ENCODE data around the gene CLASP2.

CLASP2 gene

DNA sequence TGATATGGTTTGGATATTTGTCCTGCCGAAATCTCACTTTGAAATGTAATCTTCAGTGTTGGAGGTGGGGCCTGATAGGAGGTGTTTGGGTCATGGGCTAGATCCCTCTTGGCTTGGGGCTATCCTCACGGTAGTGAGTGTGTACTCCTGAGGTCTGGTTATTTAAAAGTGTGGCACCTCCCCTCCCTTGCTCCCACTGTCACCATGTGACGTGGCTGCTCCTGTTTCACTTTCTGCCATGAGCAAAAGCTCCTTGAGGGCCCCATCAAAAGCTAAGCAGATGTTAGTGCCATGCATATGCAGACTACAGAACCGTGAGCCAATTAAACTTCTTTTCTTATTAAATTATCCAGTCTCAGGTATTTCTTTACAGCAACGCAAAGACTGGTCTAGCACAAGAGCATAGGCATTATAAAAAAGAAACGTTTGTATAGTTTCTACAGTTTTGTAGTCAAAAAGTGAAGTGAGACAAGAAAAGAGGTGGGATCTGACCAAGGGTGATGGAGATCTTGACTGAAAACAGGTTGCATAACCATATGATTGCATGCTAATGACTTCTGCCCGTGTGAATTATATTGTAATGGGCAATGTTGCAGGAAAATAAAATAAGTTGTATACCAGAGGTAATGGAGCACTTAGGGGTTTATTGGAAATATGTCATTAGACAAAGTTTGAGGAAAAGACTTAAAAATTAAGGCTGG, 28.5 kb upstream of the CLASP2 start:
- no peak for TF ChIP-seq ZFX (IDR thresholded peaks at IDR 0.05)
- TF ChIP-seq, protein P1, sequence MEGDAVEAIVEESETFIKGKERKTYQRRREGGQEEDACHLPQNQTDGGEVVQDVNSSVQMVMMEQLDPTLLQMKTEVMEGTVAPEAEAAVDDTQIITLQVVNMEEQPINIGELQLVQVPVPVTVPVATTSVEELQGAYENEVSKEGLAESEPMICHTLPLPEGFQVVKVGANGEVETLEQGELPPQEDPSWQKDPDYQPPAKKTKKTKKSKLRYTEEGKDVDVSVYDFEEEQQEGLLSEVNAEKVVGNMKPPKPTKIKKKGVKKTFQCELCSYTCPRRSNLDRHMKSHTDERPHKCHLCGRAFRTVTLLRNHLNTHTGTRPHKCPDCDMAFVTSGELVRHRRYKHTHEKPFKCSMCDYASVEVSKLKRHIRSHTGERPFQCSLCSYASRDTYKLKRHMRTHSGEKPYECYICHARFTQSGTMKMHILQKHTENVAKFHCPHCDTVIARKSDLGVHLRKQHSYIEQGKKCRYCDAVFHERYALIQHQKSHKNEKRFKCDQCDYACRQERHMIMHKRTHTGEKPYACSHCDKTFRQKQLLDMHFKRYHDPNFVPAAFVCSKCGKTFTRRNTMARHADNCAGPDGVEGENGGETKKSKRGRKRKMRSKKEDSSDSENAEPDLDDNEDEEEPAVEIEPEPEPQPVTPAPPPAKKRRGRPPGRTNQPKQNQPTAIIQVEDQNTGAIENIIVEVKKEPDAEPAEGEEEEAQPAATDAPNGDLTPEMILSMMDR (conservative IDR thresholded peaks at IDR 0.05): no peak
- no peak overlapping the region for H3K27ac ChIP-seq

DNA sequence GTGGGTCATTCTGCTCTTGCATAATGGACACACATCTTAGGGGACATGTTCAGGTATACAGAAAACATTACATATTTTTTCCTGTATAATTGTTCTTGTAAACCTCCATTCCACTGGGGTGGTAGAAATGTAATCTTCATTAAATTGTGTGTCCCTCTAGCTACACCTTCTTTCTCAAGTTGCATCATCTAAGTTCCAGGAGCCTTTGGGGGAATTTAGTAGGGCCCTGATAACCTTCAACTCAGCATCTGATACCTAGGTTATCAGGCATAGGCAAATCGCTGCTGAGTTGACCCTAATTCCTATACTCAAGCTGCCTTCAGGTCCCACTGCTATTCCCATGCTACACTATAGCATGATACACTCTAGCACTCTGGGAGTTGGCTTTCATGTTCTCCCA, 19.1 kb upstream of the CLASP2 start:
- H3K27ac ChIP-seq: no peak overlapping the region
- TF ChIP-seq, protein P1 (conservative IDR thresholded peaks at IDR 0.05): no peak
- no peak for TF ChIP-seq ZFX (IDR thresholded peaks at IDR 0.05)

GRCh38 chr3:33732394-33732793, 14.3 kb upstream of the CLASP2 start:
- no peak for TF ChIP-seq ZFX (IDR thresholded peaks at IDR 0.05)
- TF ChIP-seq, protein P1 (conservative IDR thresholded peaks at IDR 0.05): peak; percentile 37
- H3K27ac ChIP-seq: no peak overlapping the region

DNA sequence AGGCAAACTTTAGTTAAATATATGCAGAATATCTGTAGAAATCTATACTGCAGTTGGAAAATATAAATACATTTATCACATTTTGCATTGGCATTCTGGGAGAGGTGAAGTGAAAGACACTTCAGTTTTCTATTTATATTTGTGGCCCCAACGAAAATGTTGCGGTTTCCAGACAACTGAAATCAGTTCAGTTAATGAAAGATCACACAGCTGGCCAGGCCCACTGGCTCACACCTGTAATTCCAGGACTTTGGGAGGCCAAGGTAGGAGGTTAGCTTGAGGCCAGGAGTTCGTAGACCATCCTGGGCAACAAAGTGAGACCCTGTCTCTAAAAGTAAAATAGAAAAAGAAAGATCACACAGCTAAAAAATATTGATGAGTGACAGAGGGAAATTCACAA, 11.9 kb upstream of the CLASP2 start:
- TF ChIP-seq, protein P1 (conservative IDR thresholded peaks at IDR 0.05): no peak
- no peak for TF ChIP-seq ZFX (IDR thresholded peaks at IDR 0.05)
- no peak overlapping the region for H3K27ac ChIP-seq

DNA sequence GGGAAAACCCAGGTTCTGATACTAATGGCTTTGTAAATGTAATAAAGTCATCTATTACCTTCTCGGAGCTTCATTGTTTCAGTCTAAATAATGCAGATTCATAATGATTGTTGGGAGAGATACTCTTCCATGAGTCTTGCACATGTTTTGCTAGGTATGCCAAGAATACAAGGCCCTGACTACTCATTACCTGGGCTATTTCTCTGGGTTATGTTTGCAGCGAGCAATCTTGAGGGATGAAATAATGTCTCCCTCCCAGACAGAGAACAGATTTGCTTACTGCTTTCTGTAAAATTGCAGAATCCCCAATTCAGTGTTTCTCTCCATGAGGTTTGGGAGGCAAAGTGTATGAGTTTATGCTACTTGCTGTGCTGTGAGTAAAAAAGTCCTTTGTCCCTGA, 6.2 kb upstream of the CLASP2 start:
- TF ChIP-seq, protein P1 (conservative IDR thresholded peaks at IDR 0.05): no peak
- no peak for TF ChIP-seq ZFX (IDR thresholded peaks at IDR 0.05)
- no peak overlapping the region for H3K27ac ChIP-seq

- H3K27ac ChIP-seq: no peak overlapping the region
These were observed 4.7 kb upstream of the CLASP2 start for GRCh38 chr3:33722626-33723370.

DNA sequence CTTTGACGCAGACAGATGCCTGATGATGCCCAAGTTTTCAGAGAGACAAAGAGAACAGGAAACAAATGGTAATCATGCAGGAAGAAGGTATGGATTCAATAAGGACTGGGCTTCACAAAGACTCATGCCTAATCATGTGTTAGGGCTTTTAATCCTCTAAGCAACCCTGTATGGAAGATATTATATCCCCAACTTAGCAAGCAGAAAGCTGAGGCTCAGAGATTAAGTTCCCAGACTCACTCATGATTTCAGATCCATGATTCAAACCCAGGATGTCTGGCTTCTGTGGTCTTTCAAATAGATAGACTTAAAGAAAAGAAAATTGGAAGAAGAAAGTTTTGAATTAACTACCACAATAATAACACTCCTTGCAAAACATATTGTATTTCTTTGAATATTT, 4.1 kb upstream of the CLASP2 start:
- no peak overlapping the region for H3K27ac ChIP-seq
- no peak for TF ChIP-seq ZFX (IDR thresholded peaks at IDR 0.05)
- TF ChIP-seq, protein P1 (conservative IDR thresholded peaks at IDR 0.05): no peak

More at GRCh38 chr3:33722626-33723370, 4.7 kb upstream of the CLASP2 start:
- TF ChIP-seq, protein P1 (conservative IDR thresholded peaks at IDR 0.05): no peak
- TF ChIP-seq ZFX (IDR thresholded peaks at IDR 0.05): no peak

Data from C4-2B (cell line).